ENCODE data around the gene NR6A1.

Gene NR6A1

GRCh38 chr9:124479947-124480620, 291.0 kb downstream of the NR6A1 start:
- DNase-seq (ENCODE audit: extremely low read depth, insufficient read length): no peak
- no peaks in the 10 kb centered on the region for H3K36me3 ChIP-seq (ENCODE audit: control insufficient read depth, insufficient read depth, low read length)
- no peak overlapping the region for H3K4me3 ChIP-seq (replicated peaks; ENCODE audit: low read depth, low read length)
- H3K27me3 ChIP-seq (replicated peaks; ENCODE audit: control insufficient read depth, insufficient read depth, low read length): peaks cover 2% of the 10 kb centered on the region
- TF ChIP-seq CTCF (IDR thresholded peaks at IDR 0.05; ENCODE audit: insufficient read depth, low read length, poor library complexity, severe bottlenecking): no peak

DNA sequence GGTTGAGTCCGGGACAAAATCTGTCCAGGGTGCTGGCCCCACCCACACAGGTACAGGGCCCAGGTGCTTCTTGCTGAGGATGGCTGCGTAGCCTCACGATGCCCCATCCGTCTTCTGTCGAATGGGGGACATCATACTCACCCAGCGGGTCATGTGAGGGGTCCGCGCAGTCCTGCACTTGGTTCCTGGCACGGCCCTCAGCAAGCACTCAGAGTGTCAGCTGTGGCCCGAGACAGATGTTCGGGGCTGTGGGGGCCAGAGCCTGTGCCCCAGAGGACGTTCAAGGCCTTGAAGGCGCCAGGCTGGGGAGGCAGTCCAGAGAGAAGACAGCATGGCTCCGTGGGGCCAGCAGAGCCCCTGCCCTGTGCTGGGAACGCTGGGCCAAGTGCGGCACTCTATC, 291.7 kb downstream of the NR6A1 start:
- no peak overlapping the region for H3K4me3 ChIP-seq (replicated peaks; ENCODE audit: low read depth, low read length)
- no peak for DNase-seq (ENCODE audit: extremely low read depth, insufficient read length)
- no peak for TF ChIP-seq CTCF (IDR thresholded peaks at IDR 0.05; ENCODE audit: insufficient read depth, low read length, poor library complexity, severe bottlenecking)
- peaks cover 2% of the 10 kb centered on the region for H3K27me3 ChIP-seq (replicated peaks; ENCODE audit: control insufficient read depth, insufficient read depth, low read length)
- no peaks in the 10 kb centered on the region for H3K36me3 ChIP-seq (ENCODE audit: control insufficient read depth, insufficient read depth, low read length)

DNA sequence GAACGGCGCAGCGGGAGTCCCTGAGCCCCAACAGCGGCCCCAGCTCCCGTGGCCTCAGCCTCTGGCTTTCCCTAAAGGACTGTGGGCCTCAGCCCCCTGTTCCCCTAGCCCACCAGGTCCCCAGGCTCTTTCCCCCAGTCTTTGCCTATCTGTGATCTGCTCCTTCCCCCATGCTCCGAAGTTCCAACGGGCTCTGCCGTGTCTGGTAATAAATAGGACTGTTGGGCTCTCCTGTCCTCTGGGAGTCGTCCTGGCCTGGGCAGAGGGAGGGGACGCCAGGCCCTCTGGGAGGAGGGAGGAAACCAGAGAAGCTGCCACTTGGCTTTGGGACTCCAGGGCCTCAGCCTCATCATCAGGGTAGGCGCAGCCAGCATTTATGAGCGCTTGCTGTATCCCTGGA, 292.8 kb downstream of the NR6A1 start:
- H3K27me3 ChIP-seq (replicated peaks; ENCODE audit: control insufficient read depth, insufficient read depth, low read length): peaks cover 2% of the 10 kb centered on the region
- no peaks in the 10 kb centered on the region for H3K36me3 ChIP-seq (ENCODE audit: control insufficient read depth, insufficient read depth, low read length)
- H3K4me3 ChIP-seq (replicated peaks; ENCODE audit: low read depth, low read length): no peak overlapping the region
- TF ChIP-seq CTCF (IDR thresholded peaks at IDR 0.05; ENCODE audit: insufficient read depth, low read length, poor library complexity, severe bottlenecking): no peak
- no peak for DNase-seq (ENCODE audit: extremely low read depth, insufficient read length)

DNA sequence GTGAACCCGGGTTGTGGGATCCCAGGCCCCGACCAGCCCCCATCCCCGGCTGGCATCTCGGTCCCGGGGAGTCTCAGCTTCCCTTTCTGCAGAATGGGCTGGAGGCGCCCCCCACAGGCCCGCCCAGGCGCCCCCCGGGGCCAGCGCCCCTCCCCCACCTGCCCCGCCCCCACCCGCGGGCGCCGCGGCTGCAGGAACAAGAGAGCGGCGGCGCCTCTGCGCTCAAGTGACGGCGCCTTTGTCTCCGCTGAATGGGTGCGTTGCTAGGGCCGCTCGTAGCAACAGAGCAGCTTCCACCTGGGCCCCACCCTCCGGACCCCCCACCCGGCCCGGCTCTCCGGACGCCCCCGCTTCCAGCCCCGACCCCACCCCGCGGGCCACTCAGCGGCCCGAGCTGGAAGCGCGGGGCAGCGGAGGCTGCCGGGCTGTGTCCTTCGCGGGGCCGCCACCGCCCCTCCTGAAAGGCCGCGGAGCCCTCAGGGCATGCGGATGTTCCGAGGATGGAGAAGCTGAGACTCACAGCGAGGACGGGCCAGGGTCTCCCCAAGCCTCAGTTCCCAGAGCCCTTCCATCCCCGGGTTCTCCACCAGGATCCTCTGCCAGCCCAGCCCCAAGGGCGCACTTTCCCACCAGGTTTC, 293.3 kb downstream of the NR6A1 start:
- no peak overlapping the region for H3K4me3 ChIP-seq (replicated peaks; ENCODE audit: low read depth, low read length)
- no peaks in the 10 kb centered on the region for H3K36me3 ChIP-seq (ENCODE audit: control insufficient read depth, insufficient read depth, low read length)
- no peak for TF ChIP-seq CTCF (IDR thresholded peaks at IDR 0.05; ENCODE audit: insufficient read depth, low read length, poor library complexity, severe bottlenecking)
- DNase-seq (ENCODE audit: extremely low read depth, insufficient read length): no peak
- peaks cover 2% of the 10 kb centered on the region for H3K27me3 ChIP-seq (replicated peaks; ENCODE audit: control insufficient read depth, insufficient read depth, low read length)

- no peaks in the 10 kb centered on the region for H3K36me3 ChIP-seq (ENCODE audit: control insufficient read depth, insufficient read depth, low read length)
- DNase-seq (ENCODE audit: extremely low read depth, insufficient read length): no peak
- H3K27me3 ChIP-seq (replicated peaks; ENCODE audit: control insufficient read depth, insufficient read depth, low read length): peaks cover 2% of the 10 kb centered on the region
- no peak for TF ChIP-seq CTCF (IDR thresholded peaks at IDR 0.05; ENCODE audit: insufficient read depth, low read length, poor library complexity, severe bottlenecking)
- H3K4me3 ChIP-seq (replicated peaks; ENCODE audit: low read depth, low read length): no peak overlapping the region
These were observed 293.9 kb downstream of the NR6A1 start for GRCh38 chr9:124477211-124477647.
